Central memory CD4-positive, alpha-beta T cell (primary cell): ENCODE measurements around the gene MAPK4.

Source experiments
- DNase-seq: peaks from one replicate; pipeline ENCODE4 v3.0.0; 2022

Gene MAPK4

GRCh38 chr18:50656396-50656795, 96.5 kb downstream of the MAPK4 start:
- DNase-seq, result no peak

GRCh38 chr18:50656841-50657470, 97.1 kb downstream of the MAPK4 start:
- DNase-seq, result no peak

- DNase-seq, result no peak
These were observed 98.7 kb downstream of the MAPK4 start for GRCh38 chr18:50658601-50659000.

- DNase-seq, result no peak
These were observed 99.5 kb downstream of the MAPK4 start for GRCh38 chr18:50659091-50660003.

- DNase-seq, result no peak
These were observed 101.1 kb downstream of the MAPK4 start for GRCh38 chr18:50661013-50661412.

GRCh38 chr18:50662177-50662576, 102.3 kb downstream of the MAPK4 start:
- DNase-seq, result no peak

GRCh38 chr18:50662775-50663383, 103.0 kb downstream of the MAPK4 start:
- DNase-seq, result no peak

GRCh38 chr18:50663626-50664441, 103.9 kb downstream of the MAPK4 start:
- DNase-seq, result no peak

- DNase-seq, result no peak
These were observed 105.1 kb downstream of the MAPK4 start for GRCh38 chr18:50665015-50665414.

- no peak for DNase-seq
These were observed 105.6 kb downstream of the MAPK4 start for GRCh38 chr18:50665519-50665918.

GRCh38 chr18:50666536-50666935, 106.6 kb downstream of the MAPK4 start:
- DNase-seq, result no peak

GRCh38 chr18:50671376-50671775, 111.5 kb downstream of the MAPK4 start:
- DNase-seq, result no peak

GRCh38 chr18:50674307-50674980, 114.6 kb downstream of the MAPK4 start:
- DNase-seq, result no peak

- no peak for DNase-seq
These were observed 115.2 kb downstream of the MAPK4 start for GRCh38 chr18:50675043-50675442.

GRCh38 chr18:50678651-50679050, 118.8 kb downstream of the MAPK4 start:
- DNase-seq, result no peak

- DNase-seq, result no peak
These were observed 119.2 kb downstream of the MAPK4 start for GRCh38 chr18:50679056-50679455.

GRCh38 chr18:50679656-50680055, 119.8 kb downstream of the MAPK4 start:
- no peak for DNase-seq

GRCh38 chr18:50680966-50681365, 121.1 kb downstream of the MAPK4 start:
- DNase-seq, result no peak

GRCh38 chr18:50682852-50683251, 123.0 kb downstream of the MAPK4 start:
- DNase-seq, result no peak

- no peak for DNase-seq
These were observed 126.5 kb downstream of the MAPK4 start for GRCh38 chr18:50686409-50686808.

GRCh38 chr18:50687491-50687890, 127.6 kb downstream of the MAPK4 start:
- no peak for DNase-seq

GRCh38 chr18:50689578-50689977, 129.7 kb downstream of the MAPK4 start:
- no peak for DNase-seq
